Left forelimb (tissue), 1 donor: Measurements from ENCODE around the gene GPD1L.

Source experiments
- DNase-seq: peaks from one replicate; pipeline ENCODE4 v3.0.0-alpha.2; 2018; ENCODE audit warnings: low spot score

The GPD1L gene

GRCh38 chr3:32137870-32138269 lies 31.4 kb downstream of the GPD1L start:
- no peak for DNase-seq

DNA sequence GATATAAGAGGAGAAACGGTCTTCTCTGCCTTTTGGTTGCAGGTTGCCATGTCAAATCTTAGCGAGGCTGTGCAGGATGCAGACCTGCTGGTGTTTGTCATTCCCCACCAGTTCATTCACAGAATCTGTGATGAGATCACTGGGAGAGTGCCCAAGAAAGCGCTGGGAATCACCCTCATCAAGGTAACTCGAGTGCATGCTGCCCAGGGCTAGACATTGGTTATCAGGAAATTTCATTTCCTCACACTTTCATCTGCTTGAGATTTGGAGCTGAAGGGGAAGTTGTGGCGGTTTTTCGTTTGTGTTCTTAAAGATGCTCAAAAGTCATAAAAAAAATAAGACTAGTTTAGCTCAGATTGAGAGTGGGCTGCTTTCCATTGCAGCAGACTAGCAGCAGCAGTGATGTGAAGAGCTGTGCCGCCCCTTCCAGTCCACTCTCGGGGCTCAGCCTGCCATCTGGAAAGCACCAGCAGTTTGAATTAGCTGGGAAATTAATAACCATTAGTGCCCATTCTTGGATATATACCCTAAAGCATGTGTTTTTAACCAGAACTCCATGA lies 32.2 kb downstream of the GPD1L start:
- no peak for DNase-seq

DNA sequence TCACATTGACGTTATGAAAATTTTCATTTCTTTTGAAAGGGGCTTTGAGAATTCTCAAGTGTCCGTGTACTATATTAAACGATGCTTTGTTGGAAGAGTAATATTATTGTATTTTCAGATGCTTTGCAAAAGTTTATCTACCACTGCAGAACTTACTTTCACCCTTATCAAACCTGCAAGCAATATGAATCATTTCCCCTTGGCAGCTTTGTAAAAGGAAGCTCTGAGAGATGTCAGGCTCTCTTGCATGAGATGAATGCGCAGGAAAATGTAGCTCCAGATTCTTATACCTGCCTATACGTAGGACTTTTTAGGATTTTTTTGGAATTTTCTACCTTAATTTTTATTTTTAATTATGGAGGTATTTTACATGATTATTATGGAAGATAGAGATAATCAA lies 34.5 kb downstream of the GPD1L start:
- no peak for DNase-seq

- DNase-seq, result no peak
Measured at GRCh38 chr3:32143849-32144757, 37.7 kb downstream of the GPD1L start.

- DNase-seq, result no peak
Measured at GRCh38 chr3:32146746-32147211, 40.4 kb downstream of the GPD1L start.

DNA sequence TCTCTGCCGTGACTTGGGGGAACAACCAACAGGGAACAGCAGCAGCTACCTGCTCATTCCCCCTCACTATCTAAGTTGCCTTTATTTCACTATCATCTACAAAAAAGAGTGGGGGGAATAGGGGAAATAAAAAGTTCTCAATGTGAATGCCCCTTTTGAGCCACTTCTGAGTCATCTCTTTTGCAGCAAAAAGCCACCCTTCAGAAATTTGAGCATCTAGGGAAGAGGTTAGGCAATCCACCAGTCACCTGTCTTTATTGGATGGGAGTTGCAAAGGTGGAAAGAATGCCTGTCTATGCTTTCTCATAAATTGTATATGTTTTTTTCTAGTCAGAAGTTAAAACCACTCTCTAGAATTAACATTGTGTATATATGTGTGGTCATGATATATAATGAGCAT lies 41.1 kb downstream of the GPD1L start:
- no peak for DNase-seq

DNA sequence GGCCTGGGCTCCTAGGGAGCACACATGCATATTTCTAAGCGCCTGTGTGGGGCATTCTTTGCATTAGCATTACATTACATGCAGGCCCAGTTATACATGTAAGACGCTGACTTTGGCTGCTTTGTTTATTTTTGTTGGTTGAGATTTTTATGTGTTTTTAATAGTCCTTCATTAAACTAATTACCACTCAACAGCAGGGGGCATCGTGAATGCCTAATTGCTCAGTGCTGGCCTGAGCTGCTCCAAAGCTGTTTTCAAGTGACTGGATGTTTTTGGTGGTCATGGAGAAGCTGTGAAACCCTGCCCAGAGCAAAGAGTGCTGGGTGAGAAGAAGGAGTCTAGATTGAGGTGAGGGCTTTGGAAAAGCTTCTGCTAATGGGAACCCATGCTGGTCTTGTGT lies 41.5 kb downstream of the GPD1L start:
- DNase-seq, result no peak

GRCh38 chr3:32148351-32148750 lies 41.9 kb downstream of the GPD1L start:
- DNase-seq, result no peak

GRCh38 chr3:32153414-32154204 lies 47.2 kb downstream of the GPD1L start:
- DNase-seq, result no peak

GRCh38 chr3:32154205-32154579 lies 47.8 kb downstream of the GPD1L start:
- no peak for DNase-seq

DNA sequence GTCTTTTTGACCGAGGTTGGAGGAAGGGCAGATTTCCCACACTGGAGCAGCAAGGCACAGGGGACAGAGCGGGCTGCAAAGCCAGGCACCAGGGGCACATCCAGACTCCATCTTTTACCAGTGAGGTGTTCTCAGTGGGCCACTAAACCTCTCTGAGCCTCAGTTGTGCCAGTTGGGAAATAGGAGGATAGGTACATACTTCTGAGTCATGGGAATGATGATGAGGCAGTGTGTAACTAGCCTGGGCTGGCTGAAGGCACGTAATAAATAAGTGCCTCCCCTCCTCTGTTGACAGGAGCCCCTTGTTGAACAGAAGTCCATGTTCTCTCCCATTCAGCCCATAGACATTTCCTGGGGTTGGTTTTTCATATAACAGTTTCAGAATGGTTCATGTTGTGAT lies 48.7 kb downstream of the GPD1L start:
- DNase-seq, result no peak

- DNase-seq, result no peak
Measured at GRCh38 chr3:32157600-32158264, 51.3 kb downstream of the GPD1L start.

- no peak for DNase-seq
Measured at GRCh38 chr3:32160706-32161214, 54.3 kb downstream of the GPD1L start.

DNA sequence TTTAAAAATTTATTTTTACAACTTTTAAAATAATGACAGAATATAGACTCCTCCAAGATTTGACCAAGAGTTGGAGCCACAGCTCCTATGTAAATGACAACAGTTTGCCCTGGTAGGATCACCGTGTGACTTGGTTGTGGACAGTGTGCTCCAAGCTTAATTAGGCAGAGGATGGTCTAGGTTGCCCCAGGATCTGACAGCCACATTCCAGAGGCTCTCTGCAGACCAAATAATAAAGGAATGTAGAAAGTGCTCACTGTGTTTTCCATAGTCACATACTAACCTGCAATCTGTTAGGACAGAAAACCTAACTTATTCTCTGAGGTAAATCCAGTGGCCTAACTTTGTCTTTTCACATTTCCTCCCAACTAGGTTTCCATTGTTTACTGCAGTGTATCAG lies 59.0 kb downstream of the GPD1L start:
- DNase-seq, result no peak

DNA sequence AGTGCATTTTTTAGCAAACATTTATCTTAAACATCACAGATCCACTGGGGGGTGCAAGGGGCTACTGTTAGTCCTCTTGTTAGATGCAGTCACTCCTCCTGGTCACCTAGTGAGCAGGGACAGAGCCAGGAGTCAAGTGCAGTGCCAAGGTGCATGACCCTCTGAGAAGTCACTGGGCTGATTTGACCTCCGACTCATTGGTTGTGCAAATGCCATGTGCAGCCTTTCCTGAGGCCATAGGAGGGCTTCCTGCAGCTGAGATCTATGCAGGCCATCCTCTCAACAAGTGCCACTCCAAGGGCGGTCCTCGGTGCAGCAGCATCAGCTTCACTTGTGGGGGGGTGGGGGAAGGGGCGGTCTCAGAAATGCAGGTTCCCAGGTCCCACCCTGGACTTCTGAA lies 60.2 kb downstream of the GPD1L start:
- no peak for DNase-seq

DNA sequence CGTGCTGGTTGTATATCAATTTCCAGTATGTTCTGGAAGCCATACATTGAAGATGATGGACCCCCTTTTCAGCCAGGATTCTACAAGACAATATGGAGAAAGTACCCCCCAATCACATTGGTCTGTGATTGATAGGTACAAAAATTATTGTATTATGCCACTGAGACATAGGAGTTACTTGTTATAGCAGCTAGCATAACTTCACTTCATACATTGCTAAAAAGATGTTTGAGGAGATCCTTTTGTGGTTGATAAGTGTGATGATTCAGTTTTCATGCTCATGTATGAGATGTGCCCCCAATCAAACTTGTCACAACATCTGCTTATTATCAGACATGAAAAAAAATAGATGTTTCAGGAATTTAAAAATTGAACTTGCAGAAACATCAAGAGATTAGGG lies 66.0 kb downstream of the GPD1L start:
- DNase-seq, result no peak

DNA sequence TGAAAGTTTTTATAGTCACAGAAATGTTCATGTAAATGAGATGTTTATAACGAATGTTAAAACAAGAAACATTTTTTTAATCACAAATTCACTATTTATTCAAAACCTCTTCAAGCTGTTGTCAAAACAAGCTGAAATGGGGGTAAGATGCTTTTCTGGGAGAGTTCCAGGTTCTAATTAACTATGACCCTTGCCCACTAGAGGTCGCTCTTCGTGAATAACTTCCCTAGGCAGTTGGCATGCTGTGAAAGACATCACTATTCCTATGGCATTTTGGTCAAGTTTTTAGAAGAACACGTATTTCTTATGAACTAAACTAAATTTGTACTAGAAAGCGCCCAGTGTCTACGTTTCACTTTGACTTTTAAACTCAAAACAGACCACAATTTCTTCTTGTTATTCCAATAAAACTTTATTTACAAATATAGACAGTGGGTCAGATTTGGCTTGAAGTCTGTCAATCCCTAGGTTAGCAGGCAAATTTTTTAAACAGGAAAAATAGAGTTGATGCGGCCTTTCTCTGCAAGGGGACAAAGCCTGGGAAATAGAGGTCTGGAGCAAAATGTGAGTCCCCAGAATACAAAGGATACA lies 69.3 kb downstream of the GPD1L start:
- DNase-seq, result no peak

GRCh38 chr3:32176989-32177701 lies 70.7 kb downstream of the GPD1L start:
- DNase-seq, result no peak

DNA sequence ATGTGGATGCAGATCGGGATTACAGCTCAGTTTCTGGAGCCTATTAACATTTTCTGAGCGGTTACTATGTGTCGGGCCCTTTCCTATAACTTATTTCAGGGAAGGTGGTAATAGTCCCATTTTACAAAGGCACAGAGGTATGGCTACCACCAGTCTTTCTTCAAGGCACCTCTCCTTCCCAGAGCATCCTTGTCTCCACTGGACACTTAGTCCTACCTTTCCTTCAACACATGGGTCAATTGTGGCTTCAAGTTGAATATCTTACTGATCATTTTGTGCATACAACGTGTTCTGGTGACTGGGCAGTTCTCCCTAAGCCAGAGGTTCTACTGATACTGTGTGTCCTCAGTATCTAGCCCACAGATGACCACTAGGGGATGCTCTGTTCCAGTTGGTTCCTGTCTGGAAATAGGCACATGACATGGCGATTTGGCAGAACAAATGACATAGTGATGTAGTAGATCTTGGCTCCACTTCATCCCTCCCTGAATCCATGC lies 71.3 kb downstream of the GPD1L start:
- DNase-seq, result no peak

- DNase-seq, result no peak
Measured at GRCh38 chr3:32180141-32180784, 73.8 kb downstream of the GPD1L start.
